ENCODE measurements around the gene CACNG4. TPM values are rescaled to one million over a fixed set of nuclear protein-coding genes. Genes with fewer than 3 reads are reported as not detected.

Gene CACNG4
- total RNA-seq, 1 experiment from 2014 or later, result 6.3 TPM

DNA sequence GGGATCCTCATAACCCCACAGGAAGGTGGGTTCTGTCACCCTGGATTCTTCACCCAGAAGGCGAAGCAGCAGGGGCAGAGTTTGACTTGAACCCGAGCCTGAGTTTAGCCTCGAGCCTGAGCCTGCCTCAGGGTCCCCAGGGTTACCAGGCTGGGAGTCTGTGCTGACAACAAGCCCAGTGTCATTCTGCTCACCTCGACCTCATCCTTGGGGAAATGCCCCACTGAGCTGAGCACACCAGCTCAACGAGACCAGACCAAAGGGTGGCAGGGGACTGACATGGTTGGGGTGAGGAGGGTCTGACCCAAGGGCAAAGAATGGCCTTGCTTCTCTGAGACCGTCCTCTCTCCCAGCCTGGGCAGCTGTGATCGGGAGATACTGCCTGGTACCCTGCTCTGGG is 20.2 kb downstream of the CACNG4 start:
- Mint-ChIP-seq H3K4me3 (no peak overlapping the region), H3K4me1 (peaks cover 0 to 8% of the 10 kb centered on the region in 2 experiments; a peak in 2 of 4 replicates), H3K9me3 (no peaks in the 10 kb centered on the region), H3K27me3 (ENCODE audit: low read depth) (peaks cover 8% of the 10 kb centered on the region), H3K27ac (no peak overlapping the region), H3K36me3 (ENCODE audit: insufficient read depth in 1 of 3, low read depth in 3 of 3) (no peaks in the 10 kb centered on the region; a peak in 1 of 7 replicates)
- Histone ChIP-seq H3K18ac (ENCODE audit: insufficient read length, low read depth, low read length) (no peak overlapping the region), H2BK5ac (ENCODE audit: insufficient read length, low read length) (no peak overlapping the region), H4K8ac (replicated peaks; ENCODE audit: insufficient read length, low read depth, low read length) (no peak overlapping the region), H3K23ac (ENCODE audit: insufficient read length, low read depth, low read length) (no peak overlapping the region), H3K4me2 (ENCODE audit: insufficient read depth, insufficient read length, low read length) (no peak overlapping the region), H2BK12ac (ENCODE audit: insufficient read length, low read depth, low read length) (no peak overlapping the region), H2AK5ac (ENCODE audit: insufficient read length, low read length) (no peak overlapping the region), H3K27me3 (ENCODE audit: insufficient read depth, low read length) (no peaks in the 10 kb centered on the region), H3K79me1 (ENCODE audit: insufficient read depth, low read depth, low read length, poor library complexity, severe bottlenecking) (no peaks in the 10 kb centered on the region), H2BK15ac (ENCODE audit: low read depth, low read length) (no peak overlapping the region), H3K27ac (ENCODE audit: insufficient read length, low read depth, low read length) (no peak overlapping the region), H3K9me3 (ENCODE audit: control insufficient read depth, low read depth, low read length) (no peaks in the 10 kb centered on the region), H3K23me2 (ENCODE audit: insufficient read length, low read depth, low read length, poor library complexity, severe bottlenecking) (no peaks in the 10 kb centered on the region), H2AFZ (ENCODE audit: low read length) (no peak overlapping the region), H3K9ac (ENCODE audit: extremely low read depth, insufficient read length, low read length) (no peak overlapping the region), H3K4me1 (ENCODE audit: insufficient read depth, low read length) (no peaks in the 10 kb centered on the region; the same call in 1 of the 2 replicates), H3K4ac (ENCODE audit: low read depth, low read length) (no peak overlapping the region), H2BK20ac (ENCODE audit: low read depth, low read length, poor library complexity, severe bottlenecking) (no peak overlapping the region), H3K14ac (ENCODE audit: insufficient read depth, low read length) (no peak overlapping the region), H2BK120ac (ENCODE audit: low read depth, low read length, poor library complexity, severe bottlenecking) (no peak overlapping the region), H4K20me1 (ENCODE audit: control insufficient read depth, insufficient read depth, insufficient read length) (no peaks in the 10 kb centered on the region), H4K91ac (ENCODE audit: insufficient read length, low read depth, low read length) (no peak overlapping the region), H3K56ac (ENCODE audit: insufficient read length, low read depth, low read length) (no peak overlapping the region), H3K79me2 (ENCODE audit: insufficient read depth, low read length) (no peaks in the 10 kb centered on the region), H3T11ph (ENCODE audit: low read length) (no peak overlapping the region), H4K5ac (ENCODE audit: insufficient read length, low read depth, low read length) (no peak overlapping the region)
- no peak for DNase-seq
- TF ChIP-seq, protein P1, sequence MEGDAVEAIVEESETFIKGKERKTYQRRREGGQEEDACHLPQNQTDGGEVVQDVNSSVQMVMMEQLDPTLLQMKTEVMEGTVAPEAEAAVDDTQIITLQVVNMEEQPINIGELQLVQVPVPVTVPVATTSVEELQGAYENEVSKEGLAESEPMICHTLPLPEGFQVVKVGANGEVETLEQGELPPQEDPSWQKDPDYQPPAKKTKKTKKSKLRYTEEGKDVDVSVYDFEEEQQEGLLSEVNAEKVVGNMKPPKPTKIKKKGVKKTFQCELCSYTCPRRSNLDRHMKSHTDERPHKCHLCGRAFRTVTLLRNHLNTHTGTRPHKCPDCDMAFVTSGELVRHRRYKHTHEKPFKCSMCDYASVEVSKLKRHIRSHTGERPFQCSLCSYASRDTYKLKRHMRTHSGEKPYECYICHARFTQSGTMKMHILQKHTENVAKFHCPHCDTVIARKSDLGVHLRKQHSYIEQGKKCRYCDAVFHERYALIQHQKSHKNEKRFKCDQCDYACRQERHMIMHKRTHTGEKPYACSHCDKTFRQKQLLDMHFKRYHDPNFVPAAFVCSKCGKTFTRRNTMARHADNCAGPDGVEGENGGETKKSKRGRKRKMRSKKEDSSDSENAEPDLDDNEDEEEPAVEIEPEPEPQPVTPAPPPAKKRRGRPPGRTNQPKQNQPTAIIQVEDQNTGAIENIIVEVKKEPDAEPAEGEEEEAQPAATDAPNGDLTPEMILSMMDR (conservative IDR thresholded peaks at IDR 0.05), result no peak
- WGBS (ENCODE audit: extremely low coverage, insufficient read length, low lambda C conversion rate), result no CpG with 5 or more reads among the region's 7 CpGs

Data from H9 (cell line).